Measurements from ENCODE around the gene DPF3.

DPF3 gene

GRCh38 chr14:72790887-72791566 lies 102.9 kb downstream of the DPF3 start:
- no peak overlapping the region for H3K9ac ChIP-seq (ENCODE audit: low read length)
- no peaks in the 10 kb centered on the region for H3K27me3 ChIP-seq (replicated peaks; ENCODE audit: control insufficient read depth, insufficient read depth, low read length)
- no peak for DNase-seq (ENCODE audit: low read depth)
- no peak overlapping the region for H3K4me3 ChIP-seq (ENCODE audit: low read length)
- no peaks in the 10 kb centered on the region for H3K9me3 ChIP-seq (ENCODE audit: control insufficient read depth, low read length)
- H3K4me1 ChIP-seq (ENCODE audit: control insufficient read depth, insufficient read depth, low read length): no peaks in the 10 kb centered on the region
- no peaks in the 10 kb centered on the region for H3K36me3 ChIP-seq (ENCODE audit: control insufficient read depth, insufficient read depth, low read length, severe bottlenecking)

- Histone ChIP-seq H3K4me3 (ENCODE audit: low read length) (no peak overlapping the region), H3K9me3 (ENCODE audit: control insufficient read depth, low read length) (no peaks in the 10 kb centered on the region), H3K9ac (ENCODE audit: low read length) (no peak overlapping the region), H3K27me3 (replicated peaks; ENCODE audit: control insufficient read depth, insufficient read depth, low read length) (no peaks in the 10 kb centered on the region), H3K36me3 (ENCODE audit: control insufficient read depth, insufficient read depth, low read length, severe bottlenecking) (no peaks in the 10 kb centered on the region), H3K4me1 (ENCODE audit: control insufficient read depth, insufficient read depth, low read length) (no peaks in the 10 kb centered on the region)
- DNase-seq (ENCODE audit: low read depth): no peak
These were observed 104.8 kb downstream of the DPF3 start for GRCh38 chr14:72788972-72789728.

DNA sequence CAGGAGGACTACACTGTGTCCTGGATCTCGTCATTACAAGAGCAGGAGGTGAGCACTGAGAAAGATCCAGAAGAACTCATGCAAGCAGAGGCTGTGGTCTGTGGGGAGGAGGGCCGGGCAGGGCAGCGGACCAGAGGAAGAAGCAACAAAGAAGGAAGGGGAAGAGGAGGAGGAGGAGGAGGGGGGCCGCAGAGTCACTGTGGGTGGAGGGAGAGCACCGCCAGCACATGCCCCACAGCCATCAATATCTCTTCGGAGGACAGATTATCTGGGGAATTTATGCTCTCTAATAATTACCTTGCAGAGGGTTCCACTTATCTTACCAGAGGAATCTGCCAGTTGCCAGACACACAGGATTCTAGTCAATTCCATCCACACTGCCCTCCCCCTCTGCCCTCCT lies 105.6 kb downstream of the DPF3 start:
- Histone ChIP-seq H3K9ac (ENCODE audit: low read length) (no peak overlapping the region), H3K9me3 (ENCODE audit: control insufficient read depth, low read length) (no peaks in the 10 kb centered on the region)
- no peak for DNase-seq (ENCODE audit: low read depth)

DNA sequence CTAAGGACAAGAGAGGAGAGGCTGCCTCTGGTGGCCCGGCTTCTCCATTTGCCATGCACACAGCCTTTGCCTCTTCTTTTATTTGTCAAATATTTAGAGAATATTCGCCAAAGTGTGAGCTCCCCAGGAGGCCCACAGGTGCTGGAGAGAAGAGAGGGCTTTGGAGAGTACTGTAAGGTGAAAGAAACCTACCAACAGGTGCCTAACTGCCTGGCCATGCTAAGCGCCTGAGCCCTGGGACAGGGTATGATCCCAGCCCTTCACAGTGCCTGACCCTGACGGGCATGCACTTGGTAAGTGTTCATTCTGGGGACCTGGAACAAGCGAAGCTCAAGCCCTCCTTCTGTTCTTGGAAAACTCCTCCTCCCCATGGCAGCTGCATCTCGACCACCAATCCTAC lies 106.1 kb downstream of the DPF3 start:
- H3K9ac ChIP-seq (ENCODE audit: low read length): no peak overlapping the region
- H3K27me3 ChIP-seq (replicated peaks; ENCODE audit: control insufficient read depth, insufficient read depth, low read length): no peaks in the 10 kb centered on the region
- no peaks in the 10 kb centered on the region for H3K9me3 ChIP-seq (ENCODE audit: control insufficient read depth, low read length)
- no peaks in the 10 kb centered on the region for H3K36me3 ChIP-seq (ENCODE audit: control insufficient read depth, insufficient read depth, low read length, severe bottlenecking)
- no peak for DNase-seq (ENCODE audit: low read depth)
- no peak overlapping the region for H3K4me3 ChIP-seq (ENCODE audit: low read length)
- H3K4me1 ChIP-seq (ENCODE audit: control insufficient read depth, insufficient read depth, low read length): no peaks in the 10 kb centered on the region

More for the DNA sequence above, 105.6 kb downstream of the DPF3 start:
- H3K27me3 ChIP-seq (replicated peaks; ENCODE audit: control insufficient read depth, insufficient read depth, low read length): no peaks in the 10 kb centered on the region
- H3K4me3 ChIP-seq (ENCODE audit: low read length): no peak overlapping the region
- no peaks in the 10 kb centered on the region for H3K36me3 ChIP-seq (ENCODE audit: control insufficient read depth, insufficient read depth, low read length, severe bottlenecking)
- no peaks in the 10 kb centered on the region for H3K4me1 ChIP-seq (ENCODE audit: control insufficient read depth, insufficient read depth, low read length)

DNA sequence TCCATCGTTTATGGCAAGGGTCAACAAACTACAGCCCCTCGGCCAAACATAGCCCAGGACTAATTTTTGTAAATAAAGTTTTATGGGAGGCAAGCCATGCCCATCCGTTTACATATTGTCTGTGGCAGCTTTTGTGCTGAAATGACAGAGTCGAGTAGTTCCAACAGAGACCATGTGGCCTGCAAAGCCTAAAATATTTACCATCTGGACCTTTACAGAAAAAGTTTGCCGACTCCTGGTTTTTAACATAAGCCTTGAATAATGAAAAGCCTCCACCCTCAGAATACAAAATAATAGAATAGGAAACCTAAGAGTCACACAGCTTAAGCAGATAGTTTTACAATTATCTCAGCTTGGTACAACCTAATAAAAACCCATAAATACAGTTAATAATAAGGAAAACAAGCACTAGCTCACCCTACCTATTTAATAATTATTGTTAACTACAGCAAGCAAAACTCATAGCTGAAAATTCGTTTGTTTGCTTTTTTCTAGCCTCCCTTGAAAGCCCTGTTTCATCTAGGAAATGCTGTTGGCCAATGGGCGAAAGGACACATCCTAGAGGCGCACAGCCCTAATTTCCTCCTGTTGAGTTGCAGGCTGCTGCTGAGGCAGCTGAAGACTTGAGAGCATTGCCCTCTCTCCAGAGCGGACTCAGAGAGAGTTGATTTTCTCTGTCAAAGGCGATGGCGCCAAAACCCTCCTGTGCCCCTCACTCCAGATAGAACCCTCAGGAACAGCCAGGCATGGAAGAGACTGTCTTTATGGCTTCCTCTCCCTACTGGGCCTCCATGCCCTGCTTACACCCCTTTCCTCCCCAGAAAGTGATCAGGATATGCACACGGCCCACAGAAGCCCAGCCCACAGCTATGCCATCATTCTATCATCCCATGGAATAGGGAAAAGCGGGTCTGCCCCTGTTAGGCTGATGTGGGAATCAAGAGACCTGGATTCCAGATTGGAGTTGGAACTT lies 107.2 kb downstream of the DPF3 start:
- Histone ChIP-seq H3K9ac (ENCODE audit: low read length) (no peak overlapping the region), H3K4me3 (ENCODE audit: low read length) (no peak overlapping the region), H3K27me3 (replicated peaks; ENCODE audit: control insufficient read depth, insufficient read depth, low read length) (no peaks in the 10 kb centered on the region), H3K36me3 (ENCODE audit: control insufficient read depth, insufficient read depth, low read length, severe bottlenecking) (no peaks in the 10 kb centered on the region), H3K9me3 (ENCODE audit: control insufficient read depth, low read length) (no peaks in the 10 kb centered on the region), H3K4me1 (ENCODE audit: control insufficient read depth, insufficient read depth, low read length) (no peaks in the 10 kb centered on the region)
- DNase-seq (ENCODE audit: low read depth): no peak

DNA sequence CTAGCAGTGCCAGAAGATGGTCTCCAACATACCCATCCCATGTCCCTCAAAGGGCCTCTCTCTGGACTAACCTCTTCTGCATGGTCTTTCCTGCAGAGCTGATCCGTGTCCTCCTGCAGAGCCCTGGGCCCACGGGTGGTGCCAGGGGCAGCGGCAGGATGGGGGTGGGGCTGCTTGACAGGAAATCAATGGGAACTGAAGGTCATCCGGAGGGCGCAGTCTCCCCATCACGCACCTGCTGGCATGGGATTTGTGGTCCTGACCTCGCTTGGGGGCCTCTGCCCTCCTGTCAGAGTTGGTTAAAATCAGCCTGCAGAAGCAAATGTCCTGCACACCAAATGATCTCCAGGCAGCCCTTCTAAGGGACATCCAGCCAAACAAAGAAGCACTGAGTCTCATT lies 110.2 kb downstream of the DPF3 start:
- Histone ChIP-seq H3K9ac (ENCODE audit: low read length) (no peak overlapping the region), H3K4me3 (ENCODE audit: low read length) (no peak overlapping the region), H3K4me1 (ENCODE audit: control insufficient read depth, insufficient read depth, low read length) (peaks cover 15% of the 10 kb centered on the region), H3K27me3 (replicated peaks; ENCODE audit: control insufficient read depth, insufficient read depth, low read length) (no peaks in the 10 kb centered on the region), H3K36me3 (ENCODE audit: control insufficient read depth, insufficient read depth, low read length, severe bottlenecking) (no peaks in the 10 kb centered on the region), H3K9me3 (ENCODE audit: control insufficient read depth, low read length) (no peaks in the 10 kb centered on the region)
- DNase-seq (ENCODE audit: low read depth): no peak

GRCh38 chr14:72782817-72783216 lies 111.1 kb downstream of the DPF3 start:
- H3K27me3 ChIP-seq (replicated peaks; ENCODE audit: control insufficient read depth, insufficient read depth, low read length): no peaks in the 10 kb centered on the region
- peaks cover 15% of the 10 kb centered on the region for H3K4me1 ChIP-seq (ENCODE audit: control insufficient read depth, insufficient read depth, low read length)
- DNase-seq (ENCODE audit: low read depth): no peak
- H3K4me3 ChIP-seq (ENCODE audit: low read length): no peak overlapping the region
- H3K36me3 ChIP-seq (ENCODE audit: control insufficient read depth, insufficient read depth, low read length, severe bottlenecking): no peaks in the 10 kb centered on the region
- H3K9ac ChIP-seq (ENCODE audit: low read length): no peak overlapping the region
- no peaks in the 10 kb centered on the region for H3K9me3 ChIP-seq (ENCODE audit: control insufficient read depth, low read length)

DNA sequence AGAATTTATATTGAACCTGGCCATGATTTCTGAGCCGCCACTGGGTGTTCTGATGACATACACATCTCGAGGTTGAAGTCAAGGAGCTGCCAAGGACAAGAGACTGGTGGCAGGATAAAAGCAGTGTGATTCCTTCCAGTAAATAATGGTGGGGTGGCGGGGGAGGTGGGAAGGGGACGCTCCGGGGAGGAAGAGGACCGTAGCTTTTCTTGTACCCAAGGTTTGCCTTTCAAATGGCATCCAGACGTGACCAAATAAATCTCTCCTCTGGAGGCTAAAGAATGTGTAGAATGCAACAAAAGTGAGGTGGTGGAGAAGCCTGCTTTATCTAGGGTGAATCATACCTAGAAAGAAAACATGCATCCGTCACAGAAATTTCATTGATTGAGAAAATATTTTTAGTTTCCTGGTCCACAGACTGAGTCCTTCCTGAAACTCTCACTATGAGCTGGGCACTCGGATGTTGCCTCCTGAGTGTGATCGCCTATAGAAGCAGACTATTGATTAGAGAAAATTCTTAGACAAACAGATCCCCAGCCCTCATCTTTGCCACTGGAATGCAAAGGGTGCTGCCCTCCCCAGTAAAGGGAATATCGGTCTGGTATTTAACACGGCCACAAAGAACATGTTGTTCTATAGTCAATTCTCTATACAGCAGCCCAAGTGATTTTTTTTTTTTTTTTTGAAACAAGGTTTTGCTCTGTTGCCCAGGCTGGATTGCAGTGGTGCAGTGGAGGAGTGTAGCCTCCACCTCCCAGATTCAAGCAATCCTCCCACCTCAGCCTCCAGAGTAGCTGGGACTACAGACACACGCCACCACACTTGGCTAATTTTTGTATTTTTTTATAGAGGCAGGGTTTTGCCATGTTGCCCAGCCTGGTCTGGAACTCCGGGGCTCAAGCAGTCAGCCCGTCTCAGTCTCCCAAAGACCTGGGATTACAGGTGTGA lies 112.1 kb downstream of the DPF3 start:
- Histone ChIP-seq H3K9ac (ENCODE audit: low read length) (no peak overlapping the region), H3K4me3 (ENCODE audit: low read length) (no peak overlapping the region), H3K36me3 (ENCODE audit: control insufficient read depth, insufficient read depth, low read length, severe bottlenecking) (no peaks in the 10 kb centered on the region), H3K9me3 (ENCODE audit: control insufficient read depth, low read length) (no peaks in the 10 kb centered on the region), H3K27me3 (replicated peaks; ENCODE audit: control insufficient read depth, insufficient read depth, low read length) (no peaks in the 10 kb centered on the region), H3K4me1 (ENCODE audit: control insufficient read depth, insufficient read depth, low read length) (peaks cover 15% of the 10 kb centered on the region)
- peak; percentile 76 for DNase-seq (ENCODE audit: low read depth)

GRCh38 chr14:72780751-72781150 lies 113.2 kb downstream of the DPF3 start:
- H3K27me3 ChIP-seq (replicated peaks; ENCODE audit: control insufficient read depth, insufficient read depth, low read length): no peaks in the 10 kb centered on the region
- peak overlapping the region; percentile 6 for H3K9ac ChIP-seq (ENCODE audit: low read length)
- no peaks in the 10 kb centered on the region for H3K9me3 ChIP-seq (ENCODE audit: control insufficient read depth, low read length)
- peak overlapping the region; percentile 5 for H3K4me3 ChIP-seq (ENCODE audit: low read length)
- peaks cover 15% of the 10 kb centered on the region for H3K4me1 ChIP-seq (ENCODE audit: control insufficient read depth, insufficient read depth, low read length)
- peak; percentile 93 for DNase-seq (ENCODE audit: low read depth)
- H3K36me3 ChIP-seq (ENCODE audit: control insufficient read depth, insufficient read depth, low read length, severe bottlenecking): no peaks in the 10 kb centered on the region

DNA sequence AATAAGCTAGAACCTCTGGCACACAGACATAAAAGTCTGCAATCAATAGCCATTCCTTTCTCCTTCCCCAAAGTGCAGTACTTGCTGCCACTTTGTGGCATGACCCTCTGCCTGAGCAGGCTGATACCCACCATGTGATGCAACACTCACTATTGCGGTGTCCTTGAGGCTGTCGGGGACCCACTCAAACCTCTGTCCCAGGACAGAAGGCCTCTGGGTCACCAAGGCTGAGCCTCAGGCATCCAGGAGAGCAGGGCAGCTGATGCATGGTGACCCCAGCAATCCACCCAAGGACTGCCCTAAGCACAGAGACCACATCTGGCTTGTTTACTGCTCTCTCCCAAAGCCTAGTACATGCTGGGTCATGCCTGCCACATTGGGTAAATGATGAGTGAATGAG lies 114.2 kb downstream of the DPF3 start:
- no peaks in the 10 kb centered on the region for H3K9me3 ChIP-seq (ENCODE audit: control insufficient read depth, low read length)
- H3K9ac ChIP-seq (ENCODE audit: low read length): no peak overlapping the region
- peaks cover 15% of the 10 kb centered on the region for H3K4me1 ChIP-seq (ENCODE audit: control insufficient read depth, insufficient read depth, low read length)
- no peaks in the 10 kb centered on the region for H3K36me3 ChIP-seq (ENCODE audit: control insufficient read depth, insufficient read depth, low read length, severe bottlenecking)
- DNase-seq (ENCODE audit: low read depth): peak; percentile 19
- H3K4me3 ChIP-seq (ENCODE audit: low read length): no peak overlapping the region
- H3K27me3 ChIP-seq (replicated peaks; ENCODE audit: control insufficient read depth, insufficient read depth, low read length): no peaks in the 10 kb centered on the region
